Stimulated activated CD4-positive, alpha-beta T cell treated with anti-CD3 and anti-CD28 coated beads, Interleukin-12 subunit alpha, Interleukin-12 subunit beta, amount 100 ng/mL, for 48 hours (primary cell): ENCODE data around the gene LGALS3BP.

Experiments
- DNase-seq, 3 donors: peaks; one replicate each; pipeline ENCODE4 v3.0.0-alpha.2; 2020; ENCODE audit warnings: low read depth in 2 of 3, low spot score in 1 of 3

LGALS3BP gene

GRCh38 chr17:78999947-79000395 is 20.2 kb upstream of the LGALS3BP start:
- DNase-seq, result no peak

GRCh38 chr17:78999056-78999768 is 19.5 kb upstream of the LGALS3BP start:
- no peak for DNase-seq

GRCh38 chr17:78998311-78999055 is 18.8 kb upstream of the LGALS3BP start:
- DNase-seq, result no peak

GRCh38 chr17:78997881-78998280 is 18.2 kb upstream of the LGALS3BP start:
- DNase-seq, result no peak

- no peak for DNase-seq
Measured at GRCh38 chr17:78997231-78997741, 17.6 kb upstream of the LGALS3BP start.

GRCh38 chr17:78996781-78997201 is 17.1 kb upstream of the LGALS3BP start:
- no peak for DNase-seq

GRCh38 chr17:78995761-78996451 is 16.2 kb upstream of the LGALS3BP start:
- no peak for DNase-seq

- no peak for DNase-seq
Measured at GRCh38 chr17:78995022-78995760, 15.5 kb upstream of the LGALS3BP start.

GRCh38 chr17:78993981-78994671 is 14.4 kb upstream of the LGALS3BP start:
- no peak for DNase-seq

- peak in 2 of 3 donors; percentile 41 to 59 for DNase-seq
Measured at GRCh38 chr17:78993241-78993956, 13.7 kb upstream of the LGALS3BP start.

GRCh38 chr17:78992542-78993212 is 13.0 kb upstream of the LGALS3BP start:
- DNase-seq, result no peak

GRCh38 chr17:78991906-78992532 is 12.3 kb upstream of the LGALS3BP start:
- DNase-seq, result no peak

GRCh38 chr17:78991017-78991738 is 11.5 kb upstream of the LGALS3BP start:
- no peak for DNase-seq

GRCh38 chr17:78990349-78991016 is 10.8 kb upstream of the LGALS3BP start:
- no peak for DNase-seq

- DNase-seq, result no peak
Measured at GRCh38 chr17:78988152-78988551, 8.4 kb upstream of the LGALS3BP start.

GRCh38 chr17:78986649-78987328 is 7.1 kb upstream of the LGALS3BP start:
- no peak for DNase-seq
